H9 (cell line): ENCODE measurements around the gene ZC3H8. TPM values are rescaled to one million over a fixed set of nuclear protein-coding genes. Genes with fewer than 3 reads are reported as not detected.

Experiments used
- DNase-seq: peaks from one replicate; pipeline ENCODE4 v3.0.0-alpha.2; 2017
- H2AFZ ChIP-seq: one replicate; pipeline ENCODE4 v1.6.1; 2013; ENCODE audit warnings: mild to moderate bottlenecking, low read length, control low read depth, moderate library complexity
- H2AK5ac ChIP-seq: 2 replicates; pipeline ENCODE4 v1.6.1; 2013; ENCODE audit warnings: low read length, control low read depth, mixed read lengths; ENCODE audit not compliant: insufficient read length
- H2BK120ac ChIP-seq: one replicate; pipeline ENCODE4 v1.6.1; 2013; ENCODE audit warnings: low read depth, mild to moderate bottlenecking, low read length, control low read depth, inconsistent platforms; ENCODE audit not compliant: poor library complexity, severe bottlenecking
- H2BK12ac ChIP-seq: 2 replicates; pipeline ENCODE4 v1.6.1; 2013; ENCODE audit warnings: low read length, control low read depth, mixed read lengths, low read depth; ENCODE audit not compliant: insufficient read length
- H2BK15ac ChIP-seq: 2 replicates; pipeline ENCODE4 v1.6.1; 2013; ENCODE audit warnings: low read depth, low read length, control low read depth
- H2BK20ac ChIP-seq: one replicate; pipeline ENCODE4 v1.6.1; 2013; ENCODE audit warnings: low read depth, mild to moderate bottlenecking, low read length, control low read depth, inconsistent platforms; ENCODE audit not compliant: poor library complexity, severe bottlenecking
- H2BK5ac ChIP-seq: 2 replicates; pipeline ENCODE4 v1.6.1; 2013; ENCODE audit warnings: low read length, control low read depth, mixed read lengths; ENCODE audit not compliant: insufficient read length
- H3K14ac ChIP-seq: 2 replicates; pipeline ENCODE4 v1.6.1; 2013; ENCODE audit warnings: low read length, control low read depth; ENCODE audit not compliant: insufficient read depth
- H3K18ac ChIP-seq: 2 replicates; pipeline ENCODE4 v1.6.1; 2013; ENCODE audit warnings: low read depth, mild to moderate bottlenecking, mixed read lengths, low read length, control low read depth; ENCODE audit not compliant: insufficient read length
- H3K23ac ChIP-seq: 2 replicates; pipeline ENCODE4 v1.6.1; 2013; ENCODE audit warnings: low read length, control low read depth, mixed read lengths, low read depth; ENCODE audit not compliant: insufficient read length
- H3K23me2 ChIP-seq: 2 replicates; pipeline ENCODE4 v1.6.1; 2013; ENCODE audit warnings: low read depth, mild to moderate bottlenecking, mixed read lengths, low read length, control low read depth; ENCODE audit not compliant: insufficient read length, poor library complexity, severe bottlenecking
- H3K27ac ChIP-seq: 2 replicates; pipeline ENCODE4 v1.5.1; 2013; ENCODE audit warnings: low read length, control low read depth, mixed read lengths, low read depth; ENCODE audit not compliant: insufficient read length
- H3K27me3 ChIP-seq: 2 replicates; pipeline ENCODE4 v1.6.1; 2013; ENCODE audit warnings: low read length, control low read depth, inconsistent platforms; ENCODE audit not compliant: insufficient read depth
- H3K4ac ChIP-seq: 2 replicates; pipeline ENCODE4 v1.6.1; 2013; ENCODE audit warnings: low read depth, mild to moderate bottlenecking, control low read depth, inconsistent platforms, low read length, moderate library complexity
- H3K4me1 ChIP-seq: 2 replicates; pipeline ENCODE4 v1.6.1; 2013; ENCODE audit warnings: low read length, control low read depth, inconsistent platforms; ENCODE audit not compliant: insufficient read depth
- H3K4me2 ChIP-seq: 2 replicates; pipeline ENCODE4 v1.6.1; 2013; ENCODE audit warnings: low read length, control low read depth, mixed read lengths; ENCODE audit not compliant: insufficient read length, insufficient read depth
- H3K56ac ChIP-seq: 2 replicates; pipeline ENCODE4 v1.6.1; 2013; ENCODE audit warnings: low read depth, mild to moderate bottlenecking, mixed read lengths, low read length, control low read depth; ENCODE audit not compliant: insufficient read length
- H3K79me1 ChIP-seq: 2 replicates; pipeline ENCODE4 v1.6.1; 2013; ENCODE audit warnings: low read depth, mild to moderate bottlenecking, moderate library complexity, low read length, control low read depth, inconsistent platforms; ENCODE audit not compliant: insufficient read depth, poor library complexity, severe bottlenecking
- H3K79me2 ChIP-seq: 2 replicates; pipeline ENCODE4 v1.6.1; 2013; ENCODE audit warnings: low read length, control low read depth, inconsistent platforms; ENCODE audit not compliant: insufficient read depth
- H3K9ac ChIP-seq: 2 replicates; pipeline ENCODE4 v1.6.1; 2013; ENCODE audit warnings: low read length, control low read depth, mixed read lengths; ENCODE audit not compliant: insufficient read length; ENCODE audit errors: extremely low read depth
- H3K9me3 ChIP-seq: one replicate; pipeline ENCODE4 v1.6.1; 2013; ENCODE audit warnings: low read depth, low read length, inconsistent platforms; ENCODE audit not compliant: control insufficient read depth
- H3T11ph ChIP-seq: one replicate; pipeline ENCODE4 v1.6.1; 2013; ENCODE audit warnings: mild to moderate bottlenecking, low read length, control low read depth, inconsistent platforms
- H4K20me1 ChIP-seq: one replicate; pipeline ENCODE4 v1.6.1; 2013; ENCODE audit not compliant: control insufficient read depth, insufficient read length, insufficient read depth
- H4K5ac ChIP-seq: 2 replicates; pipeline ENCODE4 v1.6.1; 2013; ENCODE audit warnings: low read depth, mild to moderate bottlenecking, mixed read lengths, low read length, control low read depth; ENCODE audit not compliant: insufficient read length
- H4K8ac ChIP-seq: replicated peaks from 2 replicates; pipeline ENCODE4 v1.6.1; 2013; ENCODE audit warnings: low read length, control low read depth, mixed read lengths, low read depth; ENCODE audit not compliant: insufficient read length
- H4K91ac ChIP-seq: 2 replicates; pipeline ENCODE4 v1.6.1; 2013; ENCODE audit warnings: low read depth, mild to moderate bottlenecking, moderate library complexity, mixed read lengths, low read length, control low read depth; ENCODE audit not compliant: insufficient read length
- H3K27ac Mint-ChIP-seq, 3 experiments: 2 replicates in 2 of 3; 3 replicates in 1 of 3; pipeline ENCODE4 v1.8.0; 2020 to 2021; ENCODE audit warnings: mixed read lengths in 3 of 3, mild to moderate bottlenecking in 1 of 3, moderate library complexity in 1 of 3
- H3K27me3 Mint-ChIP-seq: 2 replicates; pipeline ENCODE4 v1.8.0; 2021; ENCODE audit warnings: low read depth, mild to moderate bottlenecking, moderate library complexity, mixed read lengths
- H3K36me3 Mint-ChIP-seq, 3 experiments: 2 replicates in 2 of 3; 3 replicates in 1 of 3; pipeline ENCODE4 v1.8.0; 2020 to 2021; ENCODE audit warnings: low read depth in 3 of 3, mixed read lengths in 3 of 3; ENCODE audit not compliant: insufficient read depth in 1 of 3
- H3K4me1 Mint-ChIP-seq, 2 experiments: 2 replicates each; pipeline ENCODE4 v1.8.0; 2020; ENCODE audit warnings: mixed read lengths in 2 of 2
- H3K4me3 Mint-ChIP-seq, 2 experiments: 2 replicates in 1 of 2; 3 replicates in 1 of 2; pipeline ENCODE4 v1.8.0; 2020 to 2021; ENCODE audit warnings: mild to moderate bottlenecking in 2 of 2, mixed read lengths in 2 of 2, moderate library complexity in 1 of 2
- H3K9me3 Mint-ChIP-seq, 2 experiments: 2 replicates in 1 of 2; 3 replicates in 1 of 2; pipeline ENCODE4 v1.8.0; 2020; ENCODE audit warnings: mild to moderate bottlenecking in 2 of 2, mixed read lengths in 2 of 2, moderate library complexity in 1 of 2
- WGBS: extraction: QIAGEN DNeasy Blood & Tissue Kit; methylation state at CpG from one replicate; pipeline ENCODE4 v1.1.7; 2013; ENCODE audit warnings: missing lambda C conversion rate, low lambda C conversion rate, mixed read lengths; ENCODE audit not compliant: insufficient read length; ENCODE audit errors: extremely low coverage; 5-methylcytosine and 5-hydroxymethylcytosine counted together
- total RNA-seq: library from RNA; stranded (reverse); gene quantifications from 2 replicates; pipeline ENCODE4 v1.2.1, GENCODE V29; 2021
- TF ChIP-seq, protein P1 (sequence below): fragments of 200-600 bp; sonication (generic); conservative IDR thresholded peaks from 3 replicates; pipeline ENCODE4 v1.8.0; 2021; ENCODE audit warnings: antibody characterized with exemption, mild to moderate bottlenecking

The ZC3H8 gene
- total RNA-seq, 1 experiment from 2014 or later: 6.9 TPM

DNA sequence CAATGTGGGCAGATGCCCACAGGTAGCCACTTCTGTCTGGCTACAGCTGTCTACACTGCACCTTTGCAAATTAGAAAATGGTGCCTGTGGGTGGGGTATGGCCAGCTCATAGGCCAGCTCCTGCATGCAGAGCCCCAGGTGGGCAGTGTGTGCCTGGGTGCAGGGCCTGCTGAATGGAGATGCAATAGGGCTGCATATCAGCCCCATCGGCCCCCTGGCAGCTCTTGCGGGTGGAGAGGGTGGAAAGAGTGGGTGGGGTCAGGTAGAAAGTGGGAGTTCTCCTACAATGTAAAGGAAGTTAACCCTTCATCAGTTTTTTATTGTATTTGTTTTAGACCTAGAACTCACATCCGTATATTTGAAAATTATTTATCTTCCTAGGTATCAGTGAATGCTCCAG is 79.5 kb downstream of the ZC3H8 start:
- Histone ChIP-seq H3K4me2 (no peak overlapping the region), H3K4me1 (no peaks in the 10 kb centered on the region; the same call in 1 of the 2 replicates), H4K5ac (no peak overlapping the region), H3K79me2 (no peaks in the 10 kb centered on the region), H3K23ac (no peak overlapping the region), H2AFZ (no peak overlapping the region), H2BK20ac (no peak overlapping the region), H2BK5ac (no peak overlapping the region), H4K91ac (no peak overlapping the region), H2BK120ac (no peak overlapping the region), H3K9ac (no peak overlapping the region), H2BK12ac (no peak overlapping the region), H3K14ac (no peak overlapping the region), H3T11ph (no peak overlapping the region), H3K9me3 (no peaks in the 10 kb centered on the region), H3K27ac (no peak overlapping the region), H3K79me1 (no peaks in the 10 kb centered on the region), H2BK15ac (no peak overlapping the region; the same call in 1 of the 2 replicates), H2AK5ac (no peak overlapping the region), H3K23me2 (no peaks in the 10 kb centered on the region), H3K4ac (no peak overlapping the region), H3K27me3 (no peaks in the 10 kb centered on the region), H3K18ac (no peak overlapping the region), H4K8ac (no peak overlapping the region), H3K56ac (no peak overlapping the region), H4K20me1 (no peaks in the 10 kb centered on the region)
- Mint-ChIP-seq H3K9me3 (peaks cover 0 to 1% of the 10 kb centered on the region in 2 experiments; a peak in 2 of 5 replicates), H3K4me3 (no peak overlapping the region), H3K36me3 (no peaks in the 10 kb centered on the region), H3K4me1 (no peaks in the 10 kb centered on the region), H3K27me3 (peaks cover 4% of the 10 kb centered on the region), H3K27ac (no peak overlapping the region)
- DNase-seq: no peak
- WGBS: no CpG with 5 or more reads among the region's 3 CpGs
- TF ChIP-seq, protein P1, sequence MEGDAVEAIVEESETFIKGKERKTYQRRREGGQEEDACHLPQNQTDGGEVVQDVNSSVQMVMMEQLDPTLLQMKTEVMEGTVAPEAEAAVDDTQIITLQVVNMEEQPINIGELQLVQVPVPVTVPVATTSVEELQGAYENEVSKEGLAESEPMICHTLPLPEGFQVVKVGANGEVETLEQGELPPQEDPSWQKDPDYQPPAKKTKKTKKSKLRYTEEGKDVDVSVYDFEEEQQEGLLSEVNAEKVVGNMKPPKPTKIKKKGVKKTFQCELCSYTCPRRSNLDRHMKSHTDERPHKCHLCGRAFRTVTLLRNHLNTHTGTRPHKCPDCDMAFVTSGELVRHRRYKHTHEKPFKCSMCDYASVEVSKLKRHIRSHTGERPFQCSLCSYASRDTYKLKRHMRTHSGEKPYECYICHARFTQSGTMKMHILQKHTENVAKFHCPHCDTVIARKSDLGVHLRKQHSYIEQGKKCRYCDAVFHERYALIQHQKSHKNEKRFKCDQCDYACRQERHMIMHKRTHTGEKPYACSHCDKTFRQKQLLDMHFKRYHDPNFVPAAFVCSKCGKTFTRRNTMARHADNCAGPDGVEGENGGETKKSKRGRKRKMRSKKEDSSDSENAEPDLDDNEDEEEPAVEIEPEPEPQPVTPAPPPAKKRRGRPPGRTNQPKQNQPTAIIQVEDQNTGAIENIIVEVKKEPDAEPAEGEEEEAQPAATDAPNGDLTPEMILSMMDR: no peak
